ENCODE data around the gene CEBPZ. TPM values are rescaled to one million over a fixed set of nuclear protein-coding genes. Genes with fewer than 3 reads are reported as not detected.
A peak's percentile ranks its signal among the peaks of the same experiment; 100 is the strongest.

CEBPZ gene
- 10 to 100 TPM; 43.6 to 53.2 TPM for total RNA-seq

GRCh38 chr2:37231241-37232130 lies at the start of gene CEBPZ, which contains the start of gene NDUFAF7:
TSS of gene CEBPZ (minus strand) at chr2:37231596. CDS start at chr2:37231567, 29 bp downstream.
TSS of gene NDUFAF7 (plus strand) at chr2:37231658. CDS start at chr2:37231706, 48 bp downstream.
- no peaks in the 10 kb centered on the region for H3K9me3 ChIP-seq
- peaks cover 8% of the 10 kb centered on the region for H3K4me1 ChIP-seq
- H3K9ac ChIP-seq (ENCODE audit: low read depth in 2 of 2, low read length in 2 of 2) = peak within 1 kb of the TSS; percentile 86 to 97
- DNase-seq = peak; percentile 95
- intact Hi-C loops (cut with DNase I) = no loop called here
- peak within 1 kb of the TSS; percentile 83 for H3K27ac ChIP-seq
- TF ChIP-seq CTCF (IDR thresholded peaks at IDR 0.05) = no peak
- peaks cover 15% of the 10 kb centered on the region for H3K36me3 ChIP-seq
- no peaks in the 10 kb centered on the region for H3K27me3 ChIP-seq
- H3K4me3 ChIP-seq = peak within 1 kb of the TSS; percentile 81

DNA sequence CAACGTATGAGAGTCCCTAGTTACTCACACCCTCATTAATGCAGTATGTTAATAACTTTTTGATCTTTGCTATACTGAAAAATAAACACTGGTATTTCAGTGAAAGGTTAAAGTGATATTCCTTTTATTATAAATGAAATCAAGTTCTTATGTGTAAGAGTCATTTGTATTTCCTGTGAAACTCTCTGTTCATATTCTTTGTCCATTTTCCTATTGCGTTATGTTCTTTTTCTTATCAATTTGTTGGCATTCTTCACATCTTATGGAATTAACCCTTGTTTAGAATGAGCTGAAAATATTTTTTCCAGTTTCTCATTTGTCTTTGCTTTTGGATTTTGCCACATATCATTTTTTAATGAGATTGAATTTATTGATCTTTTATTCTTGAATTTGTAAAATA lies 44.9 kb upstream of the CEBPZ start:
- no peaks in the 10 kb centered on the region for H3K4me1 ChIP-seq
- H3K27me3 ChIP-seq = no peaks in the 10 kb centered on the region
- H3K4me3 ChIP-seq = no peak overlapping the region
- no peak for DNase-seq
- no peaks in the 10 kb centered on the region for H3K36me3 ChIP-seq
- H3K9me3 ChIP-seq = no peaks in the 10 kb centered on the region
- intact Hi-C loops (cut with DNase I) = no loop called here
- TF ChIP-seq CTCF (IDR thresholded peaks at IDR 0.05) = no peak
- H3K27ac ChIP-seq = no peak overlapping the region
- no peak overlapping the region for H3K9ac ChIP-seq (ENCODE audit: low read depth in 2 of 2, low read length in 2 of 2)

GRCh38 chr2:37274359-37274965 lies 43.1 kb upstream of the CEBPZ start:
- no peaks in the 10 kb centered on the region for H3K4me1 ChIP-seq
- TF ChIP-seq CTCF (IDR thresholded peaks at IDR 0.05) = no peak
- no peaks in the 10 kb centered on the region for H3K27me3 ChIP-seq
- no peaks in the 10 kb centered on the region for H3K36me3 ChIP-seq
- no peak overlapping the region for H3K9ac ChIP-seq (ENCODE audit: low read depth in 2 of 2, low read length in 2 of 2)
- DNase-seq = no peak
- H3K27ac ChIP-seq = no peak overlapping the region
- intact Hi-C loops (cut with DNase I) = no loop called here
- no peaks in the 10 kb centered on the region for H3K9me3 ChIP-seq
- no peak overlapping the region for H3K4me3 ChIP-seq

DNA sequence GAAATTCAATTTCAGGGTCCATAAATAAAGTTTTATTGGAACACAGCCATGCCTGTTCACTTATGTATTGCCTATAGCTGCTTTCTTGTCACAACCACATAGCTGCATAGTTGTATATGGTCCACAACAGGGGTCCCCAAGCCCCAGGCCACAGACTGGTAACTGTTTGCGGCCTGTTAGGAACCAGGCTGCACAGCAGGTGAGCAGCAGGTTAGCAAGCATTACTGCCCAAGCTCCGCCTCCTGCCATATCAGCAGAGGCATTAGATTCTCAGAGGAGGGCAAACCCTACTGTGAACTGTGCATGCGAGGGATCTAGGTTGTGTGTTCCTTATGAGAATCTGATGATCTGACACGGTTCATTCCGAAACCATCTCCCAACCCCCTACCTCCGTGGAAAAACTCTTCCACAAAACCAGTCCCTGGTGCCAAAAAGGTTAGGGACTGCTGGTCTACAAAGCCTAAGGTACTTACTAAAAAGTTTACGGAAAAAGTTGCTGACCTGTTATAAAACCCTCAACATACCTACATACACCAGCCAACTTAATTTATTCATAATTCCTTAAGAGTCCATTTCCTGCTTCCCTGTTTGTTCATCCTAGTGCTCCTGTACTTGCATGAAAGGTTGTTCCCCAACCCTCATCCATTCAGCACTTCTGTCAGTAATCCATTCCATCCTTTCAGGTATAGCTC lies 40.1 kb upstream of the CEBPZ start:
- Histone ChIP-seq H3K27me3 (no peaks in the 10 kb centered on the region), H3K36me3 (peaks cover 6% of the 10 kb centered on the region), H3K27ac (no peak overlapping the region), H3K9ac (ENCODE audit: low read depth in 2 of 2, low read length in 2 of 2) (no peak overlapping the region), H3K4me1 (no peaks in the 10 kb centered on the region), H3K4me3 (no peak overlapping the region), H3K9me3 (no peaks in the 10 kb centered on the region)
- DNase-seq = no peak
- intact Hi-C loops (cut with DNase I) = no loop called here
- no peak for TF ChIP-seq CTCF (IDR thresholded peaks at IDR 0.05)

DNA sequence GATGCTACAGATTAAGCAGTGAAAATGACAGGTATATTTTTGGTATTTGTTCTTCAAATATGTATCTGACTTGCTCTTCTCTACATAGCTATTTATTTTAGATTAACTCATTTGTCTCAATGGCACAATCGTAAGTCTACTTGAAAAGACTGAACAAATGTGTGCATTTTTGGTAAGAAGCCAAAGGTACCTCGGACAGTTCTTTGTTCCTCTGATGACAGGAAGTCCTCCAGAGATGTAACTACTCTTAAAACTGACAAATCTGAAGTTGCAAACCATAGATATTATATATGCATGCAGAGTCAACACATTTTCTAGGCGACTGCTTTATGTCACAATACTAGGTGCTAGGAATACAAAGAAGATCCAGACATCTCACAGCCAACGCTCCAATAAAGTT lies 36.7 kb upstream of the CEBPZ start:
- no peak overlapping the region for H3K9ac ChIP-seq (ENCODE audit: low read depth in 2 of 2, low read length in 2 of 2)
- no peak for DNase-seq
- no peaks in the 10 kb centered on the region for H3K9me3 ChIP-seq
- TF ChIP-seq CTCF (IDR thresholded peaks at IDR 0.05) = no peak
- intact Hi-C loops (cut with DNase I) = no loop called here
- no peak overlapping the region for H3K27ac ChIP-seq
- no peak overlapping the region for H3K4me3 ChIP-seq
- H3K36me3 ChIP-seq = peaks cover 6% of the 10 kb centered on the region
- H3K27me3 ChIP-seq = no peaks in the 10 kb centered on the region
- H3K4me1 ChIP-seq = no peaks in the 10 kb centered on the region
